OCI-LY7 (cell line): ENCODE measurements around the gene KLHL8. TPM values are rescaled to one million over a fixed set of nuclear protein-coding genes. Genes with fewer than 3 reads are reported as not detected.

Source experiments
- BruUV-seq: library from RNA; stranded (reverse); fragments of 400-500 nt; replicated peaks from 2 replicates; lab custom pipeline; 2021; lab: Mats Ljungman, UMichigan
- CTCF ChIA-PET: fragments of 300-600 bp; sonication (Branson Sonifier 250); formaldehyde crosslinking; loops from one replicate; lab custom pipeline; 2022; ENCODE audit warnings: antibody characterized with exemption; ENCODE audit not compliant: unreplicated experiment; lab: Charles Lee
- POLR2A ChIA-PET: fragments of 300-600 bp; sonication (Branson Sonifier 250); formaldehyde crosslinking; loops from one replicate; lab custom pipeline; 2022; ENCODE audit warnings: antibody characterized with exemption; lab: Charles Lee
- DNase-seq: peaks from one replicate; pipeline ENCODE4 v3.0.0-alpha.2; 2015; ENCODE audit warnings: low spot score
- H2AFZ ChIP-seq: fragments of 200-600 bp; sonication (generic), shearing (Covaris generic); 2 replicates; pipeline ENCODE4 v1.6.1; 2014; ENCODE audit warnings: mild to moderate bottlenecking, antibody characterized with exemption, low read length, moderate library complexity
- H3K27ac ChIP-seq: fragments of 200-600 bp; sonication (generic); 2 replicates; pipeline ENCODE4 v1.5.1; 2014; ENCODE audit warnings: mixed run types, low read depth, mild to moderate bottlenecking, moderate library complexity, low read length, inconsistent platforms; ENCODE audit not compliant: poor library complexity, severe bottlenecking
- H3K36me3 ChIP-seq: fragments of 200-600 bp; sonication (generic); 2 replicates; pipeline ENCODE4 v1.6.1; 2014; ENCODE audit warnings: mild to moderate bottlenecking, antibody characterized with exemption, low read length, moderate library complexity, mixed read lengths; ENCODE audit not compliant: insufficient read depth
- H3K4me1 ChIP-seq: fragments of 200-600 bp; sonication (generic); 2 replicates; pipeline ENCODE4 v1.5.1; 2014; ENCODE audit warnings: mild to moderate bottlenecking, low read length; ENCODE audit not compliant: insufficient read depth, poor library complexity, severe bottlenecking
- H3K4me2 ChIP-seq: fragments of 200-600 bp; sonication (generic); 2 replicates; pipeline ENCODE4 v1.6.1; 2014; ENCODE audit warnings: mild to moderate bottlenecking, low read length
- H3K4me3 ChIP-seq: fragments of 200-600 bp; sonication (generic); 2 replicates; pipeline ENCODE4 v1.5.1; 2014; ENCODE audit warnings: mild to moderate bottlenecking, low read depth, low read length; ENCODE audit not compliant: poor library complexity, severe bottlenecking
- H3K79me2 ChIP-seq: fragments of 200-600 bp; sonication (generic); 2 replicates; pipeline ENCODE4 v1.6.1; 2016; ENCODE audit warnings: low read depth, mild to moderate bottlenecking, low read length, moderate library complexity, mixed read lengths; ENCODE audit not compliant: insufficient read depth
- H3K9me2 ChIP-seq: fragments of 200-600 bp; sonication (generic); 2 replicates; pipeline ENCODE4 v1.6.1; 2016; ENCODE audit warnings: mild to moderate bottlenecking, low read length, mixed read lengths; ENCODE audit not compliant: insufficient read depth
- H3K9me3 ChIP-seq: fragments of 200-600 bp; sonication (generic); 2 replicates; pipeline ENCODE4 v1.6.1; 2014; ENCODE audit warnings: mild to moderate bottlenecking, mixed run types, low read length, mixed read lengths
- H4K20me1 ChIP-seq: fragments of 200-600 bp; sonication (generic); 2 replicates; pipeline ENCODE4 v1.6.1; 2014; ENCODE audit warnings: mild to moderate bottlenecking, antibody characterized with exemption, low read length, moderate library complexity, mixed read lengths; ENCODE audit not compliant: insufficient read depth
- EZH2phosphoT487 ChIP-seq: fragments of 200-600 bp; sonication (generic); IDR thresholded peaks from 2 replicates; pipeline ENCODE4 v1.6.1; 2018; ENCODE audit warnings: low read depth, borderline replicate concordance, mild to moderate bottlenecking, mixed run types, antibody characterized with exemption, low read length, moderate library complexity, mixed read lengths
- intact Hi-C: fragments of 100-400 bp; cut with micrococcal nuclease; formaldehyde crosslinking; loops from one replicate; pipeline ENCODE4 v1.10.0; 2022; ENCODE audit not compliant: unreplicated experiment
- total RNA-seq, 2 experiments: library from RNA; depleted of rRNA in 1 of 2; stranded (reverse); fragments of >200 nt in 1 of 2; shearing (Covaris generic) in 1 of 2; gene quantifications; 2 replicates each; pipeline ENCODE4 v1.2.3, GENCODE V29; 2014 to 2022
- TF ChIP-seq, protein P1 (sequence below): fragments of 200-600 bp; sonication (generic); conservative IDR thresholded peaks from 2 replicates; pipeline ENCODE4 v1.5.1; 2014; ENCODE audit warnings: mild to moderate bottlenecking, antibody characterized with exemption, low read length, moderate library complexity, mixed read lengths

Gene KLHL8
- total RNA-seq, 2 experiments from 2014 or later = 9.0 to 23.4 TPM

DNA sequence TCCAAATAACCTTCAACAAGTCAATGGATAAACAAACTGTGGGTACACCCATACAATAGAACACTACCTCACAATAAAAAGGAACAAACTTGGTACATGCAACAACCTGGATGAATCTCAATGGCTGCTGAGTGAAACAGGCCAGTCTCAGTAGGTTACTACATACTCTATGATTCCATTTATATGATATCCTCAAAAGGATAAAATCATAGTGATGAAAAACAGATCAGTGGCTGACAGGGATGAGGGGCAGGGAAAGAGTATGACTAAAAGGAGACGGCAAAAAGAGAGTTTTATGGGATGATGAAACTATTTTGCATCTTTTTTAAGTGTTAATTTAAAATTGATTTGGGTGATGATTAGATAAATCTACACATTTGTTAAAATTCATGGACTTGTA, 15.9 kb downstream of the KLHL8 start:
- Histone ChIP-seq H3K27ac (no peak overlapping the region), H3K79me2 (peaks cover 43% of the 10 kb centered on the region), H3K4me1 (peaks cover 5% of the 10 kb centered on the region), H3K9me3 (no peaks in the 10 kb centered on the region; the same call in 1 of the 2 replicates), H3K36me3 (no peaks in the 10 kb centered on the region), H4K20me1 (0 out of 2 replicates have a peak, but pooled peaks cover 5% of the 10 kb centered on the region), H3K4me3 (no peak overlapping the region), H3K4me2 (no peak overlapping the region), H2AFZ (no peak overlapping the region), H3K9me2 (no peaks in the 10 kb centered on the region)
- CTCF ChIA-PET = no interaction called here
- TF ChIP-seq, protein P1, sequence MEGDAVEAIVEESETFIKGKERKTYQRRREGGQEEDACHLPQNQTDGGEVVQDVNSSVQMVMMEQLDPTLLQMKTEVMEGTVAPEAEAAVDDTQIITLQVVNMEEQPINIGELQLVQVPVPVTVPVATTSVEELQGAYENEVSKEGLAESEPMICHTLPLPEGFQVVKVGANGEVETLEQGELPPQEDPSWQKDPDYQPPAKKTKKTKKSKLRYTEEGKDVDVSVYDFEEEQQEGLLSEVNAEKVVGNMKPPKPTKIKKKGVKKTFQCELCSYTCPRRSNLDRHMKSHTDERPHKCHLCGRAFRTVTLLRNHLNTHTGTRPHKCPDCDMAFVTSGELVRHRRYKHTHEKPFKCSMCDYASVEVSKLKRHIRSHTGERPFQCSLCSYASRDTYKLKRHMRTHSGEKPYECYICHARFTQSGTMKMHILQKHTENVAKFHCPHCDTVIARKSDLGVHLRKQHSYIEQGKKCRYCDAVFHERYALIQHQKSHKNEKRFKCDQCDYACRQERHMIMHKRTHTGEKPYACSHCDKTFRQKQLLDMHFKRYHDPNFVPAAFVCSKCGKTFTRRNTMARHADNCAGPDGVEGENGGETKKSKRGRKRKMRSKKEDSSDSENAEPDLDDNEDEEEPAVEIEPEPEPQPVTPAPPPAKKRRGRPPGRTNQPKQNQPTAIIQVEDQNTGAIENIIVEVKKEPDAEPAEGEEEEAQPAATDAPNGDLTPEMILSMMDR = no peak
- TF ChIP-seq EZH2phosphoT487 = no peak
- intact Hi-C loops = no loop called here
- DNase-seq = no peak
- POLR2A ChIA-PET = interaction anchor here (1.2 kb wide), 1 partner anchor 12 kb away, joined by 3 read pairs; no protein-coding TSS in a partner anchor
- BruUV-seq = no TSS peak

DNA sequence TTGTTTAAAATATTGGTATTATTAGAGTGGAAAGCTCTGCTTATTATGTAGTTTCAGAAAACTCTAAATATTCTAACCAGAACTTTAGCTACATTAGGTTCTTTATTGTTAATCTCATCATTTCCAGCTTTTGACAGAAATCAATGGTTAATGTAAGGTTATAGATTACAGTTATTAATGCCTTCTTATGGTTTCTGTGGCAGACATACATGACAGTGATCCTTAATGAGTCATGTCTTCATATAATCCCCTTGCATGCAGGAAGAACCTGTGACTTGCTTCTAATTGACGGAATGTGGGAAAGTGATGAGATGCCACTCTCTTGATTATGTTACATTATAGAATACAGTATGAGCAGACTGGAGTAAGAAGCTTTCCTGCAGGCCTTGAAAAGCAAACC, 23.5 kb downstream of the KLHL8 start:
- H3K27ac ChIP-seq = no peak overlapping the region
- no peaks in the 10 kb centered on the region for H3K4me1 ChIP-seq
- no peak overlapping the region for H2AFZ ChIP-seq
- H4K20me1 ChIP-seq = 0 out of 2 replicates have a peak, but pooled peaks cover 5% of the 10 kb centered on the region
- H3K4me2 ChIP-seq = no peak overlapping the region
- no peaks in the 10 kb centered on the region for H3K36me3 ChIP-seq
- no TSS peak for BruUV-seq
- H3K9me3 ChIP-seq = no peaks in the 10 kb centered on the region; the same call in 1 of the 2 replicates
- DNase-seq = no peak
- peaks cover 56% of the 10 kb centered on the region for H3K79me2 ChIP-seq
- no peak for TF ChIP-seq EZH2phosphoT487
- TF ChIP-seq, protein P1 = no peak
- H3K9me2 ChIP-seq = no peaks in the 10 kb centered on the region
- ChIA-PET CTCF (no interaction called here), POLR2A (interaction anchor here (0.6 to 0.9 kb wide), 4 partner anchors 51 to 376 kb away, joined by 3 to 4 read pairs (median 3); no protein-coding TSS in a partner anchor)
- no peak overlapping the region for H3K4me3 ChIP-seq
- intact Hi-C loops = no loop called here

DNA sequence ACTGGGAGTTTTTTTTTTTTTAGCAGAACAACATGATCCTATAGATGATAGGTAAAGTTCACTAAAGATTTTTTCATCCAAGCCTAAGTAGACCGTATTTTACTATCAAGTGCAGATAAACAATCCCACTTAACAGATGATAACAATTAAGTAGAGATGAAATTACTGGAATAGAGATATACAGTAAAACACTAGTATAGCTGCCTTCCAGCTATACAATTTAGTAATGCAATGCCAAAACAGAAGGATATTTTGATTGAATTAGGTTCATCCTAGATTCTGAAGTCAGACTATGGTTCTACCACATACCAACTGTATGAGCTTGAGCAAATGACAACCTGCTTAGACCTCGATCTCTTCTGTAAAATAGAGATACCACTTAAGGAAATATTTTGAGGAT, 24.3 kb downstream of the KLHL8 start:
- intact Hi-C loops = no loop called here
- no peak for DNase-seq
- ChIA-PET POLR2A (interaction anchor here (0.6 to 1.0 kb wide), 2 partner anchors 25 to 52 kb away, joined by 3 to 6 read pairs; no protein-coding TSS in a partner anchor), CTCF (no interaction called here)
- no peak for TF ChIP-seq EZH2phosphoT487
- TF ChIP-seq, protein P1 = no peak
- no peaks in the 10 kb centered on the region for H3K36me3 ChIP-seq
- H3K4me2 ChIP-seq = no peak overlapping the region
- no peak overlapping the region for H3K27ac ChIP-seq
- BruUV-seq = no TSS peak
- H2AFZ ChIP-seq = no peak overlapping the region
- H3K4me3 ChIP-seq = no peak overlapping the region
- H3K9me2 ChIP-seq = no peaks in the 10 kb centered on the region
- 0 out of 2 replicates have a peak, but pooled peaks cover 4% of the 10 kb centered on the region for H4K20me1 ChIP-seq
- peaks cover 55% of the 10 kb centered on the region for H3K79me2 ChIP-seq
- H3K4me1 ChIP-seq = no peaks in the 10 kb centered on the region
- no peaks in the 10 kb centered on the region; the same call in 1 of the 2 replicates for H3K9me3 ChIP-seq
